Activated CD8-positive, alpha-beta memory T cell treated with anti-CD3 and anti-CD28 coated beads, Interleukin-2, amount 10 ng/mL, durations not matched to agents 7 days and 5 days (primary cell): ENCODE data around the gene MSANTD2. TPM values are rescaled to one million over a fixed set of nuclear protein-coding genes. Genes with fewer than 3 reads are reported as not detected.

Source experiments
- ATAC-seq: fragments of 150-1000 bp; cut with Tn5 transposase; one replicate; pipeline ENCODE4 v1.10.0; 2021; ENCODE audit warnings: moderate library complexity
- CTCF ChIA-PET: fragments of 350-600 bp; sonication (Branson Sonifier 250); formaldehyde crosslinking; loops from one replicate; lab custom pipeline; 2021; ENCODE audit warnings: antibody characterized with exemption; lab: Charles Lee
- DNase-seq: peaks from one replicate; pipeline ENCODE4 v3.0.0-alpha.2; 2020
- H3K27ac Mint-ChIP-seq: one replicate; pipeline ENCODE4 v1.8.0; 2021; ENCODE audit warnings: mild to moderate bottlenecking, mixed read lengths
- H3K27me3 Mint-ChIP-seq: one replicate; pipeline ENCODE4 v1.8.0; 2021; ENCODE audit warnings: mixed read lengths
- H3K36me3 Mint-ChIP-seq: one replicate; pipeline ENCODE4 v1.8.0; 2021; ENCODE audit warnings: mild to moderate bottlenecking, mixed read lengths
- H3K4me1 Mint-ChIP-seq: one replicate; pipeline ENCODE4 v1.8.0; 2021; ENCODE audit warnings: mixed read lengths
- H3K4me3 Mint-ChIP-seq: one replicate; pipeline ENCODE4 v1.8.0; 2021; ENCODE audit warnings: mild to moderate bottlenecking, moderate library complexity, mixed read lengths
- H3K9me3 Mint-ChIP-seq: one replicate; pipeline ENCODE4 v1.8.0; 2022; ENCODE audit warnings: low read depth, mixed read lengths
- total RNA-seq, 2 experiments: library from RNA; stranded (reverse); gene quantifications; one replicate each; pipeline ENCODE4 v1.2.3, GENCODE V29; 2021

MSANTD2 gene
- total RNA-seq, 2 experiments from 2014 or later, result 8.5 to 10.2 TPM

GRCh38 chr11:124762105-124762623 is 38.0 kb downstream of the MSANTD2 start, which contains the start of gene ESAM:
TSS of gene ESAM (minus strand) at chr11:124762290. CDS start at chr11:124762154, 136 bp downstream.
- CTCF ChIA-PET, result interaction anchor here (0.7 to 18.4 kb wide), 24 partner anchors 10 to 122 kb away, joined by 3 to 216 read pairs (median 5); partner anchors contain the start of genes MSANTD2, NRGN, SIAE and SPA17
- H3K36me3 Mint-ChIP-seq, result peaks cover 1% of the 10 kb centered on the region
- peaks cover 19% of the 10 kb centered on the region for H3K4me1 Mint-ChIP-seq
- peak; percentile 89 for ATAC-seq
- no peaks in the 10 kb centered on the region for H3K9me3 Mint-ChIP-seq
- peaks cover 42% of the 10 kb centered on the region for H3K27me3 Mint-ChIP-seq
- peak within 1 kb of the TSS; percentile 74 for H3K4me3 Mint-ChIP-seq
- peak; percentile 79 for DNase-seq
- no peak within 1 kb of the TSS for H3K27ac Mint-ChIP-seq

- H3K27ac Mint-ChIP-seq, result no peak overlapping the region
- H3K4me1 Mint-ChIP-seq, result peaks cover 19% of the 10 kb centered on the region
- DNase-seq (no peak), ATAC-seq (no peak)
- H3K4me3 Mint-ChIP-seq, result peak overlapping the region; percentile 74
- H3K36me3 Mint-ChIP-seq, result no peaks in the 10 kb centered on the region
- H3K9me3 Mint-ChIP-seq, result no peaks in the 10 kb centered on the region
- H3K27me3 Mint-ChIP-seq, result peaks cover 49% of the 10 kb centered on the region
- CTCF ChIA-PET, result interaction anchor here (0.7 to 18.4 kb wide), 8 partner anchors 13 to 92 kb away, joined by 3 to 216 read pairs (median 4); partner anchors contain the start of gene MSANTD2
Measured at GRCh38 chr11:124761301-124762104, 38.7 kb downstream of the MSANTD2 start.

GRCh38 chr11:124760806-124761205 is 39.4 kb downstream of the MSANTD2 start:
- ATAC-seq (no peak), DNase-seq (no peak)
- H3K4me3 Mint-ChIP-seq, result no peak overlapping the region
- CTCF ChIA-PET, result interaction anchor here (0.7 to 18.4 kb wide), 9 partner anchors 12 to 92 kb away, joined by 3 to 216 read pairs (median 4); partner anchors contain the start of gene MSANTD2
- H3K27me3 Mint-ChIP-seq, result peaks cover 51% of the 10 kb centered on the region
- H3K27ac Mint-ChIP-seq, result no peak overlapping the region
- no peaks in the 10 kb centered on the region for H3K9me3 Mint-ChIP-seq
- H3K36me3 Mint-ChIP-seq, result no peaks in the 10 kb centered on the region
- peaks cover 19% of the 10 kb centered on the region for H3K4me1 Mint-ChIP-seq

- no peaks in the 10 kb centered on the region for H3K36me3 Mint-ChIP-seq
- H3K4me3 Mint-ChIP-seq, result no peak overlapping the region
- DNase-seq (no peak), ATAC-seq (no peak)
- CTCF ChIA-PET, result interaction anchor here (0.9 to 18.4 kb wide), 5 partner anchors 14 to 91 kb away, joined by 3 to 216 read pairs (median 8); partner anchors contain the start of gene MSANTD2
- no peak overlapping the region for H3K27ac Mint-ChIP-seq
- peaks cover 51% of the 10 kb centered on the region for H3K27me3 Mint-ChIP-seq
- no peaks in the 10 kb centered on the region for H3K9me3 Mint-ChIP-seq
- H3K4me1 Mint-ChIP-seq, result peaks cover 19% of the 10 kb centered on the region
Measured at GRCh38 chr11:124760205-124760652, 40.0 kb downstream of the MSANTD2 start.

- no peaks in the 10 kb centered on the region for H3K9me3 Mint-ChIP-seq
- H3K36me3 Mint-ChIP-seq, result no peaks in the 10 kb centered on the region
- CTCF ChIA-PET, result interaction anchor here (1.2 to 18.4 kb wide), 8 partner anchors 11 to 89 kb away, joined by 4 to 216 read pairs (median 14); partner anchors contain the start of gene MSANTD2
- H3K27me3 Mint-ChIP-seq, result peaks cover 53% of the 10 kb centered on the region
- ATAC-seq, result no peak
- peaks cover 19% of the 10 kb centered on the region for H3K4me1 Mint-ChIP-seq
- no peak overlapping the region for H3K27ac Mint-ChIP-seq
- no peak overlapping the region for H3K4me3 Mint-ChIP-seq
- DNase-seq, result no peak
Measured at GRCh38 chr11:124759266-124760204, 40.7 kb downstream of the MSANTD2 start.

- Mint-ChIP-seq H3K27me3 (peaks cover 53% of the 10 kb centered on the region), H3K27ac (no peak overlapping the region), H3K36me3 (no peaks in the 10 kb centered on the region), H3K9me3 (no peaks in the 10 kb centered on the region), H3K4me1 (peaks cover 19% of the 10 kb centered on the region), H3K4me3 (no peak overlapping the region)
- ATAC-seq, result peak; percentile 64
- CTCF ChIA-PET, result interaction anchor here (0.7 to 18.4 kb wide), 17 partner anchors 10 to 192 kb away, joined by 3 to 216 read pairs (median 4); partner anchors contain the start of genes MSANTD2 and TBRG1
- DNase-seq, result peak; percentile 82
Measured at GRCh38 chr11:124758355-124759265, 41.6 kb downstream of the MSANTD2 start.

GRCh38 chr11:124757320-124757719 is 42.9 kb downstream of the MSANTD2 start:
- H3K4me3 Mint-ChIP-seq, result no peak overlapping the region
- CTCF ChIA-PET, result interaction anchor here (1.9 to 18.4 kb wide), 5 partner anchors 11 to 87 kb away, joined by 5 to 216 read pairs (median 19); partner anchors contain the start of genes MSANTD2 and NRGN
- peaks cover 53% of the 10 kb centered on the region for H3K27me3 Mint-ChIP-seq
- ATAC-seq, result no peak
- no peaks in the 10 kb centered on the region for H3K36me3 Mint-ChIP-seq
- no peak overlapping the region for H3K27ac Mint-ChIP-seq
- no peaks in the 10 kb centered on the region for H3K9me3 Mint-ChIP-seq
- H3K4me1 Mint-ChIP-seq, result peaks cover 18% of the 10 kb centered on the region
- no peak for DNase-seq

- H3K27ac Mint-ChIP-seq, result no peak overlapping the region
- CTCF ChIA-PET, result interaction anchor here (1.0 to 18.4 kb wide), 6 partner anchors 8 to 86 kb away, joined by 3 to 216 read pairs (median 13); partner anchors contain the start of genes MSANTD2 and NRGN
- H3K9me3 Mint-ChIP-seq, result no peaks in the 10 kb centered on the region
- no peaks in the 10 kb centered on the region for H3K36me3 Mint-ChIP-seq
- peaks cover 16% of the 10 kb centered on the region for H3K4me1 Mint-ChIP-seq
- ATAC-seq, result no peak
- H3K27me3 Mint-ChIP-seq, result peaks cover 53% of the 10 kb centered on the region
- DNase-seq, result no peak
- no peak overlapping the region for H3K4me3 Mint-ChIP-seq
Measured at GRCh38 chr11:124756753-124757227, 43.4 kb downstream of the MSANTD2 start.

GRCh38 chr11:124756033-124756752 is 44.0 kb downstream of the MSANTD2 start:
- Mint-ChIP-seq H3K36me3 (no peaks in the 10 kb centered on the region), H3K9me3 (no peaks in the 10 kb centered on the region), H3K27ac (no peak overlapping the region), H3K4me1 (peaks cover 11% of the 10 kb centered on the region), H3K4me3 (no peak overlapping the region), H3K27me3 (peaks cover 47% of the 10 kb centered on the region)
- CTCF ChIA-PET, result interaction anchor here (1.0 to 18.4 kb wide), 6 partner anchors 8 to 86 kb away, joined by 3 to 216 read pairs (median 13); partner anchors contain the start of genes MSANTD2 and NRGN
- no peak for ATAC-seq
- DNase-seq, result no peak

GRCh38 chr11:124754710-124755109 is 45.5 kb downstream of the MSANTD2 start:
- Mint-ChIP-seq H3K27ac (no peak overlapping the region), H3K4me3 (no peak overlapping the region), H3K27me3 (peaks cover 36% of the 10 kb centered on the region), H3K4me1 (peaks cover 14% of the 10 kb centered on the region), H3K9me3 (no peaks in the 10 kb centered on the region), H3K36me3 (no peaks in the 10 kb centered on the region)
- ATAC-seq (no peak), DNase-seq (no peak)
- CTCF ChIA-PET, result interaction anchor here (18.4 kb wide), 1 partner anchor 41 kb away, joined by 216 read pairs; the partner anchor contains the start of gene MSANTD2

GRCh38 chr11:124754309-124754708 is 45.9 kb downstream of the MSANTD2 start:
- Mint-ChIP-seq H3K36me3 (no peaks in the 10 kb centered on the region), H3K4me1 (peaks cover 14% of the 10 kb centered on the region), H3K27ac (no peak overlapping the region), H3K4me3 (no peak overlapping the region), H3K27me3 (peaks cover 37% of the 10 kb centered on the region), H3K9me3 (no peaks in the 10 kb centered on the region)
- DNase-seq, result no peak
- no peak for ATAC-seq
- CTCF ChIA-PET, result interaction anchor here (1.2 to 18.4 kb wide), 2 partner anchors 42 to 116 kb away, joined by 3 to 216 read pairs; partner anchors contain the start of gene MSANTD2
